HG02870 (cell line): ENCODE data around the gene PNMA6F.

Experiments
- ATAC-seq: cut with Tn5 transposase; IDR thresholded peaks from one replicate; pipeline ENCODE4 v1.9.1; 2021; ENCODE audit warnings: mild to moderate bottlenecking, moderate library complexity; ENCODE audit not compliant: unreplicated experiment

The PNMA6F gene

GRCh38 chrX:153321381-153322124, at the start of gene PNMA6F:
PNMA6F (minus strand) TSS chrX:153321767; CDS start chrX:153320674, 1,093 bp downstream.
- ATAC-seq: no peak

GRCh38 chrX:153371256-153371655, 49.7 kb upstream of the PNMA6F start:
- ATAC-seq: no peak

- ATAC-seq: no peak
Measured at GRCh38 chrX:153370293-153371055, 48.9 kb upstream of the PNMA6F start.

GRCh38 chrX:153366878-153367538, 45.4 kb upstream of the PNMA6F start:
- no peak for ATAC-seq

- no peak for ATAC-seq
Measured at GRCh38 chrX:153366119-153366518, 44.6 kb upstream of the PNMA6F start.

GRCh38 chrX:153365670-153366069, 44.1 kb upstream of the PNMA6F start:
- ATAC-seq: peak; percentile 61

- ATAC-seq: no peak
Measured at GRCh38 chrX:153361781-153362397, 40.3 kb upstream of the PNMA6F start.

GRCh38 chrX:153357877-153358276, 36.3 kb upstream of the PNMA6F start:
- no peak for ATAC-seq

- no peak for ATAC-seq
Measured at GRCh38 chrX:153353416-153353815, 31.8 kb upstream of the PNMA6F start.

GRCh38 chrX:153352858-153353257, 31.3 kb upstream of the PNMA6F start:
- ATAC-seq: no peak

- ATAC-seq: no peak
Measured at GRCh38 chrX:153351981-153352380, 30.4 kb upstream of the PNMA6F start.

GRCh38 chrX:153349952-153350351, 28.4 kb upstream of the PNMA6F start:
- ATAC-seq: no peak

- no peak for ATAC-seq
Measured at GRCh38 chrX:153348421-153348820, 26.9 kb upstream of the PNMA6F start.

- no peak for ATAC-seq
Measured at GRCh38 chrX:153347530-153347929, 26.0 kb upstream of the PNMA6F start.

GRCh38 chrX:153343674-153344073, 22.1 kb upstream of the PNMA6F start:
- ATAC-seq: no peak

GRCh38 chrX:153342762-153343558, 21.4 kb upstream of the PNMA6F start:
- no peak for ATAC-seq

GRCh38 chrX:153340111-153340510, 18.5 kb upstream of the PNMA6F start:
- no peak for ATAC-seq

- no peak for ATAC-seq
Measured at GRCh38 chrX:153339662-153340061, 18.1 kb upstream of the PNMA6F start.

GRCh38 chrX:153338836-153339235, 17.3 kb upstream of the PNMA6F start:
- ATAC-seq: no peak

- ATAC-seq: no peak
Measured at GRCh38 chrX:153336988-153337387, 15.4 kb upstream of the PNMA6F start.
